ENCODE data around the gene GLMN. TPM values are rescaled to one million over a fixed set of nuclear protein-coding genes. Genes with fewer than 3 reads are reported as not detected.

The GLMN gene
- total and polyA plus RNA-seq, 2 donors from 2014 or later, result 6.4 to 7.9 TPM

DNA sequence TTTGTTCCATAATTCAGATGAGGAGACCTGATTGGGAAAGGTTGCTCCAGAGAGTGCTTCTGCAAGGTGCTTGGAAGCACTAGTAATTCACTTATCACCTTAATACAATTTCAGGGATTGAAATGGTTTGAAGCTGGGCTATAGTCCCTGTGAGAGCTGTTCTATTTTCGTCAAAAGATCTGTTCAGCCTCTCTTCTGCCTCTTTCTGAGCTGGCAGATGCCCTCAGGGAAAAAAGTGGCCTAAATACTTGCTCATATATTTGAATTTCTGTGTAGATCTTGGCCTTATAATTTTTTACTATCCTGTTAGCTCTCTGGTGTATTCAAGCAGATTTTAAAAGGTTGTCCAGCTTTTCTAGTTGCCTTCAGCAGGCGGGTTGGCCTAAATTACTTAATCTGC is 58.8 kb downstream of the GLMN start:
- TF ChIP-seq, protein P1, sequence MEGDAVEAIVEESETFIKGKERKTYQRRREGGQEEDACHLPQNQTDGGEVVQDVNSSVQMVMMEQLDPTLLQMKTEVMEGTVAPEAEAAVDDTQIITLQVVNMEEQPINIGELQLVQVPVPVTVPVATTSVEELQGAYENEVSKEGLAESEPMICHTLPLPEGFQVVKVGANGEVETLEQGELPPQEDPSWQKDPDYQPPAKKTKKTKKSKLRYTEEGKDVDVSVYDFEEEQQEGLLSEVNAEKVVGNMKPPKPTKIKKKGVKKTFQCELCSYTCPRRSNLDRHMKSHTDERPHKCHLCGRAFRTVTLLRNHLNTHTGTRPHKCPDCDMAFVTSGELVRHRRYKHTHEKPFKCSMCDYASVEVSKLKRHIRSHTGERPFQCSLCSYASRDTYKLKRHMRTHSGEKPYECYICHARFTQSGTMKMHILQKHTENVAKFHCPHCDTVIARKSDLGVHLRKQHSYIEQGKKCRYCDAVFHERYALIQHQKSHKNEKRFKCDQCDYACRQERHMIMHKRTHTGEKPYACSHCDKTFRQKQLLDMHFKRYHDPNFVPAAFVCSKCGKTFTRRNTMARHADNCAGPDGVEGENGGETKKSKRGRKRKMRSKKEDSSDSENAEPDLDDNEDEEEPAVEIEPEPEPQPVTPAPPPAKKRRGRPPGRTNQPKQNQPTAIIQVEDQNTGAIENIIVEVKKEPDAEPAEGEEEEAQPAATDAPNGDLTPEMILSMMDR (IDR thresholded peaks at IDR 0.05; ENCODE audit: borderline replicate concordance, extremely low read depth, insufficient read depth), result no peak
- Histone ChIP-seq H3K27me3 (ENCODE audit: control insufficient read depth, insufficient read depth, low read length) (no peaks in the 10 kb centered on the region), H3K27ac (ENCODE audit: low read depth in 2 of 2, low read length in 2 of 2) (no peak overlapping the region), H3K4me1 (ENCODE audit: control insufficient read depth in 2 of 3, insufficient read depth in 2 of 3, low read depth in 1 of 3, low read length in 3 of 3) (no peaks in the 10 kb centered on the region), H3K9me3 (ENCODE audit: control insufficient read depth in 2 of 3, insufficient read depth in 1 of 3, low read length in 3 of 3) (no peaks in the 10 kb centered on the region), H3K4me3 (ENCODE audit: low read length in 3 of 3) (no peak overlapping the region), H3K9ac (ENCODE audit: low read length in 3 of 3) (no peak overlapping the region), H3K36me3 (ENCODE audit: control insufficient read depth in 2 of 3, insufficient read depth in 3 of 3, low read length in 3 of 3) (no peaks in the 10 kb centered on the region)
- intact Hi-C loops (cut with DNase I), result no loop called here
- FAIRE-seq (no peak), DNase-seq (no peak)

DNA sequence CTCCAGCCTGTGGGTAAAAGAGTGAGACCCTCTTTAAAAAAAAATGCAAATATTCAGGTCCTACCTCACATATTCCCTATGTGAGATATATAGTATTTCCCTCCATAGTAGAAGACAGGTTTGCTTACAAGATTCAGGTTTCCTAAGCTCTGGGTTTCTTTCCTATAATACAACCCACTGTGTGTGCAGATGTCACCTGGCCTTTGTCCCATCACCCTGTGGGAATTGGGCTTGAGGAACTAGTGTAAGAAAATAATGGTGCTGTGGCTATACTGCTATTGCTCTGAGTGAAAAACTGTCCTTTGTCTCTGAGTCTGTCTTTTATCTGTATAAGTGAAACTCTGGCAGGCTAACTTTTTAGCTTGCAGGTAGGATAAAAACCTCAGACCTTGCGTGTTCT is 68.1 kb downstream of the GLMN start:
- H3K4me1 ChIP-seq (ENCODE audit: control insufficient read depth in 2 of 3, insufficient read depth in 2 of 3, low read depth in 1 of 3, low read length in 3 of 3), result no peaks in the 10 kb centered on the region
- DNase-seq (no peak), FAIRE-seq (no peak)
- no peaks in the 10 kb centered on the region for H3K36me3 ChIP-seq (ENCODE audit: control insufficient read depth in 2 of 3, insufficient read depth in 3 of 3, low read length in 3 of 3)
- no peak overlapping the region for H3K4me3 ChIP-seq (ENCODE audit: low read length in 3 of 3)
- intact Hi-C loops (cut with DNase I), result no loop called here
- no peak overlapping the region for H3K27ac ChIP-seq (ENCODE audit: low read depth in 2 of 2, low read length in 2 of 2)
- no peaks in the 10 kb centered on the region for H3K9me3 ChIP-seq (ENCODE audit: control insufficient read depth in 2 of 3, insufficient read depth in 1 of 3, low read length in 3 of 3)
- TF ChIP-seq, protein P1 (IDR thresholded peaks at IDR 0.05; ENCODE audit: borderline replicate concordance, extremely low read depth, insufficient read depth), result no peak
- H3K9ac ChIP-seq (ENCODE audit: low read length in 3 of 3), result no peak overlapping the region
- no peaks in the 10 kb centered on the region for H3K27me3 ChIP-seq (ENCODE audit: control insufficient read depth, insufficient read depth, low read length)

DNA sequence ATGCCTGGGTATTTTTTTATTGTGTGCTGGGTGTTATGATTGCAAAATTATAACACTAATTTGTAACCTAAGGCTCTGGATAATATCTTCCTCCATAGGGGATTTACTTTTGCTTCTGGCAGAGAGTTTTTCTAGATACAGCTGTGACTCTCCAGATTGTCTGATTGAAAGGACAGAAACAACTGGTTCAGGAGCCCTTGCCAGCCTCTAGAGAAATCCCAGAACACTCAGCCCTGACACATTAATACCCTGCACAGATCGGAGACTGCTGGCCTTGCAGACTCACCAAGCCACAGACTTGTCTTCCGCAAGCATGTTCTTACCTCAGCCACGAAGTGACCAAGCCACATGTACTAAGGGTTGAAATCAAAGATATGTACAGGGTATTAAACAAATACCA is 70.4 kb downstream of the GLMN start:
- no peaks in the 10 kb centered on the region for H3K4me1 ChIP-seq (ENCODE audit: control insufficient read depth in 2 of 3, insufficient read depth in 2 of 3, low read depth in 1 of 3, low read length in 3 of 3)
- no peak overlapping the region for H3K9ac ChIP-seq (ENCODE audit: low read length in 3 of 3)
- H3K4me3 ChIP-seq (ENCODE audit: low read length in 3 of 3), result no peak overlapping the region
- DNase-seq (no peak), FAIRE-seq (no peak)
- H3K36me3 ChIP-seq (ENCODE audit: control insufficient read depth in 2 of 3, insufficient read depth in 3 of 3, low read length in 3 of 3), result no peaks in the 10 kb centered on the region
- no peaks in the 10 kb centered on the region for H3K9me3 ChIP-seq (ENCODE audit: control insufficient read depth in 2 of 3, insufficient read depth in 1 of 3, low read length in 3 of 3)
- intact Hi-C loops (cut with DNase I), result no loop called here
- H3K27ac ChIP-seq (ENCODE audit: low read depth in 2 of 2, low read length in 2 of 2), result no peak overlapping the region
- no peaks in the 10 kb centered on the region for H3K27me3 ChIP-seq (ENCODE audit: control insufficient read depth, insufficient read depth, low read length)
- TF ChIP-seq, protein P1 (IDR thresholded peaks at IDR 0.05; ENCODE audit: borderline replicate concordance, extremely low read depth, insufficient read depth), result no peak

DNA sequence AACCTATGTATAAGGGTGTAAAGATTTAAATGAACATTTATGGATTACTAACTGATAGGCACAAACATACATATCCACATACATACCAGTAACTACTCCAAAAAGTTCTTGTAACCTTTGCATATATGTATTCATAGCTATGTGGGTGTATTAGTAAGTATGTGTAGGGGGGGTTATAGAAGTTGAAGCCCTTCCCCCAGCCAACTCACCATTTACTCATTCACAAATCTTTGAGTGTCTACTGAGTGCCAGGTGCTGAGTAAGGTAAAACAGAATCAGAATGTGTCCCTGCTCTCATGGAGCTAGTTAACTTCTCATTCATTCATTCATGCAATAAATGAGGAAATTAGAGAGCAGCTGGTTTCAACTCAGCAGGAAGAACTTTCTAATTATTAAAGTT is 79.8 kb downstream of the GLMN start:
- H3K4me1 ChIP-seq (ENCODE audit: control insufficient read depth in 2 of 3, insufficient read depth in 2 of 3, low read depth in 1 of 3, low read length in 3 of 3), result no peaks in the 10 kb centered on the region
- intact Hi-C loops (cut with DNase I), result no loop called here
- DNase-seq, result no peak
- no peaks in the 10 kb centered on the region for H3K36me3 ChIP-seq (ENCODE audit: control insufficient read depth in 2 of 3, insufficient read depth in 3 of 3, low read length in 3 of 3)
- no peaks in the 10 kb centered on the region for H3K9me3 ChIP-seq (ENCODE audit: control insufficient read depth in 2 of 3, insufficient read depth in 1 of 3, low read length in 3 of 3)
- TF ChIP-seq, protein P1 (IDR thresholded peaks at IDR 0.05; ENCODE audit: borderline replicate concordance, extremely low read depth, insufficient read depth), result no peak
- no peak for FAIRE-seq
- no peak overlapping the region for H3K27ac ChIP-seq (ENCODE audit: low read depth in 2 of 2, low read length in 2 of 2)
- no peak overlapping the region for H3K4me3 ChIP-seq (ENCODE audit: low read length in 3 of 3)
- H3K27me3 ChIP-seq (ENCODE audit: control insufficient read depth, insufficient read depth, low read length), result no peaks in the 10 kb centered on the region
- H3K9ac ChIP-seq (ENCODE audit: low read length in 3 of 3), result no peak overlapping the region
